H1 (cell line): ENCODE measurements around the gene PIEZO1. TPM values are rescaled to one million over a fixed set of nuclear protein-coding genes. Genes with fewer than 3 reads are reported as not detected.

ENCODE experiments used
- BACH1 ChIP-seq: IDR thresholded peaks from 2 replicates; pipeline ENCODE4 v1.6.1; 2012; ENCODE audit warnings: low read length, improper control_type of control experiment
- CHD7 ChIP-seq: fragments of 300-600 bp; sonication (generic); IDR thresholded peaks from 2 replicates; pipeline ENCODE4 v1.7.1; 2012; ENCODE audit warnings: low read length, moderate library complexity, mild to moderate bottlenecking, inconsistent platforms; ENCODE audit not compliant: insufficient replicate concordance
- KDM1A ChIP-seq: fragments of 200-600, 300-600 bp; sonication (generic); IDR thresholded peaks from 2 replicates; pipeline ENCODE4 v1.7.1; 2016; ENCODE audit warnings: mild to moderate bottlenecking, low read length, borderline replicate concordance
- RNF2 ChIP-seq: fragments of 200-900, 300-1000 bp; sonication (generic); IDR thresholded peaks from 2 replicates; pipeline ENCODE4 v1.7.1; 2016; ENCODE audit warnings: borderline replicate concordance, low read depth, mild to moderate bottlenecking, antibody characterized with exemption, low read length; ENCODE audit not compliant: poor library complexity, severe bottlenecking; ENCODE audit errors: missing control alignments
- SAP30 ChIP-seq: fragments of 300-600 bp; sonication (generic); IDR thresholded peaks from 2 replicates; pipeline ENCODE4 v1.7.1; 2012; ENCODE audit warnings: low read length, moderate library complexity, mild to moderate bottlenecking, inconsistent platforms; ENCODE audit not compliant: insufficient read depth, insufficient replicate concordance
- SUZ12 ChIP-seq: fragments of 200-600 bp; sonication (generic); IDR thresholded peaks from 2 replicates; pipeline ENCODE4 v1.6.1; 2012; ENCODE audit warnings: mild to moderate bottlenecking, inconsistent platforms, low read length, moderate library complexity, mixed read lengths
- YY1 ChIP-seq: IDR thresholded peaks from 2 replicates; pipeline ENCODE4 v1.6.1; 2011; ENCODE audit warnings: low read depth, mild to moderate bottlenecking, low read length
- polyA plus RNA-seq, 7 experiments: library from polyadenylated mRNA; depleted of rRNA in 3 of 7; stranded (reverse) in 5 of 7; unstranded in 2 of 7; fragments of >200 nt in 5 of 7; fragments of 200-250 nt in 2 of 7; gene quantifications; 1 replicate in 5 of 7; 2 replicates in 1 of 7; 4 replicates in 1 of 7; pipeline versions ENCODE4 v1.2.1 to v1.2.3, GENCODE V29; 2011 to 2013; ENCODE audit warnings: missing spikeins in 2 of 7, mixed read lengths in 2 of 7
- total RNA-seq: library from RNA; stranded (reverse); fragmentation: NEBNext Ultra II Directional; extraction: Animal tissue kit (Norgen Biotek cat#: 25700); gene quantifications from 2 replicates; pipeline ENCODE4 v1.2.1, GENCODE V29; 2021

PIEZO1 gene
- total and polyA plus RNA-seq, 2 of the 8 experiments (the other 6 are each of a cell fraction or from before 2014, with no cell fraction given) = 42.3 to 67.5 TPM

GRCh38 chr16:88687254-88687576 is 97.8 kb downstream of the PIEZO1 start (continued):
- TF ChIP-seq CHD7 = no peak
- TF ChIP-seq BACH1 = no peak
- TF ChIP-seq KDM1A = no peak
- TF ChIP-seq RNF2 = no peak
- TF ChIP-seq SUZ12 = no peak
- TF ChIP-seq YY1 = no peak
- no peak for TF ChIP-seq SAP30
